Neural crest cell (in vitro differentiated cells): ENCODE measurements around the gene GSTM3. TPM values are rescaled to one million over a fixed set of nuclear protein-coding genes. Genes with fewer than 3 reads are reported as not detected.

ENCODE experiments used
- DNase-seq: peaks from one replicate; pipeline ENCODE4 v3.0.0; 2021; ENCODE audit warnings: low read depth, mixed read lengths, low spot score
- H3K27ac Mint-ChIP-seq: one replicate; pipeline ENCODE4 v1.8.0; 2021; ENCODE audit warnings: mild to moderate bottlenecking, mixed read lengths; ENCODE audit not compliant: unreplicated experiment
- H3K27me3 Mint-ChIP-seq: 2 replicates; pipeline ENCODE4 v1.8.0; 2021; ENCODE audit warnings: low read depth, mild to moderate bottlenecking, mixed read lengths
- H3K36me3 Mint-ChIP-seq: 2 replicates; pipeline ENCODE4 v1.8.0; 2021; ENCODE audit warnings: low read depth, mild to moderate bottlenecking, mixed read lengths
- H3K4me1 Mint-ChIP-seq: 2 replicates; pipeline ENCODE4 v1.8.0; 2021; ENCODE audit warnings: mixed read lengths
- H3K4me3 Mint-ChIP-seq: one replicate; pipeline ENCODE4 v1.8.0; 2021; ENCODE audit warnings: mild to moderate bottlenecking, mixed read lengths
- H3K9me3 Mint-ChIP-seq: 2 replicates; pipeline ENCODE4 v1.8.0; 2021; ENCODE audit warnings: mixed read lengths
- CTCF ChIP-seq: fragments of 200-600 bp; sonication (generic); conservative IDR thresholded peaks from 2 replicates; pipeline ENCODE4 v1.5.0; 2021; ENCODE audit warnings: antibody characterized with exemption, mild to moderate bottlenecking
- total RNA-seq: library from RNA; stranded (reverse); gene quantifications from 2 replicates; pipeline ENCODE4 v1.2.1, GENCODE V29; 2021

Gene GSTM3
- total RNA-seq, 1 donor from 2014 or later, result 56.5 TPM

- H3K9me3 Mint-ChIP-seq, result no peaks in the 10 kb centered on the region
- no peak for TF ChIP-seq CTCF
- no peak for DNase-seq
- H3K36me3 Mint-ChIP-seq, result no peaks in the 10 kb centered on the region
- no peak overlapping the region for H3K4me3 Mint-ChIP-seq
- no peaks in the 10 kb centered on the region for H3K4me1 Mint-ChIP-seq
- H3K27ac Mint-ChIP-seq, result peak overlapping the region; percentile 20
- H3K27me3 Mint-ChIP-seq, result no peaks in the 10 kb centered on the region
Measured at GRCh38 chr1:109762821-109763645, 22.2 kb upstream of the GSTM3 start.

- no peak for TF ChIP-seq CTCF
- H3K27me3 Mint-ChIP-seq, result no peaks in the 10 kb centered on the region
- peak overlapping the region; percentile 29 for H3K27ac Mint-ChIP-seq
- H3K4me1 Mint-ChIP-seq, result no peaks in the 10 kb centered on the region
- no peak overlapping the region for H3K4me3 Mint-ChIP-seq
- H3K9me3 Mint-ChIP-seq, result no peaks in the 10 kb centered on the region
- no peak for DNase-seq
- H3K36me3 Mint-ChIP-seq, result no peaks in the 10 kb centered on the region
Measured at GRCh38 chr1:109762039-109762585, 21.3 kb upstream of the GSTM3 start.

GRCh38 chr1:109761227-109762038 is 20.6 kb upstream of the GSTM3 start:
- no peaks in the 10 kb centered on the region for H3K9me3 Mint-ChIP-seq

GRCh38 chr1:109760581-109761226 is 19.9 kb upstream of the GSTM3 start:
- no peak for DNase-seq
- H3K27me3 Mint-ChIP-seq, result no peaks in the 10 kb centered on the region
- H3K9me3 Mint-ChIP-seq, result no peaks in the 10 kb centered on the region
- no peak for TF ChIP-seq CTCF
- no peaks in the 10 kb centered on the region for H3K36me3 Mint-ChIP-seq
- H3K27ac Mint-ChIP-seq, result no peak overlapping the region
- no peak overlapping the region for H3K4me3 Mint-ChIP-seq
- H3K4me1 Mint-ChIP-seq, result no peaks in the 10 kb centered on the region

More at GRCh38 chr1:109761227-109762038, 20.6 kb upstream of the GSTM3 start:
- Mint-ChIP-seq H3K27me3 (no peaks in the 10 kb centered on the region), H3K4me1 (no peaks in the 10 kb centered on the region), H3K4me3 (no peak overlapping the region), H3K36me3 (no peaks in the 10 kb centered on the region), H3K27ac (no peak overlapping the region)
- TF ChIP-seq CTCF, result no peak
- DNase-seq, result no peak
